Adrenal gland (tissue), 5 donors: ENCODE results near the gene GPRC5B.

Experiments
- POLR2A ChIP-seq, 2 donors: fragments of 450-650 bp; IDR thresholded peaks; one replicate each; pipeline ENCODE4 v1.6.1; 2017; ENCODE audit warnings: antibody characterized with exemption in 2 of 2, mild to moderate bottlenecking in 2 of 2, moderate library complexity in 1 of 2
- TF ChIP-seq, protein P1 (sequence below), 6 experiments: fragments of 450-650 bp in 4 of 6; fragments of 200-600 bp in 2 of 6; sonication (generic) in 1 of 6; IDR thresholded peaks; 1 replicate in 5 of 6; 2 replicates in 1 of 6; pipeline versions ENCODE4 v1.5.1 to v1.8.0; 2016 to 2021; ENCODE audit warnings: antibody characterized with exemption in 6 of 6, mild to moderate bottlenecking in 2 of 6, moderate library complexity in 1 of 6
- donor health status: DM: no; HTN: no; CAD: no.

DNA sequence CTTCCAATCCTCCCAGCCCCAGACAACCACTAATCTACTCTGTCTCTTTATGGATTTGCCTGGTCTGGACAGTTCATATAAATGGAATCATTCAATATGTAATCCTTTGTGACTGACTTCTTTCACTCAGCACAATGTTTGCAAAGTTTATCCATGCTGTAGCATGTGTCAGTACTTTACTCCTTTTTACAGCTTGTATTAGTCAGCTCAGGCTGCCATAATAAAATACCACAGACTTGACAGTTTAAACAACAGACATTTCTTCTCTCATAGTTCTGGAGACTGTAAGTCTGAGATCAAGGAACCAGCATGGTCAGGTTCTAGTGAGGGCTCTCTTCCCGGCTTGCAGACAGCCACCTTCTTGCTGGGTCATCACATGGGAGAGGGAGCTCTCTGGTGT, 41.3 kb downstream of the GPRC5B start:
- TF ChIP-seq, protein P1, sequence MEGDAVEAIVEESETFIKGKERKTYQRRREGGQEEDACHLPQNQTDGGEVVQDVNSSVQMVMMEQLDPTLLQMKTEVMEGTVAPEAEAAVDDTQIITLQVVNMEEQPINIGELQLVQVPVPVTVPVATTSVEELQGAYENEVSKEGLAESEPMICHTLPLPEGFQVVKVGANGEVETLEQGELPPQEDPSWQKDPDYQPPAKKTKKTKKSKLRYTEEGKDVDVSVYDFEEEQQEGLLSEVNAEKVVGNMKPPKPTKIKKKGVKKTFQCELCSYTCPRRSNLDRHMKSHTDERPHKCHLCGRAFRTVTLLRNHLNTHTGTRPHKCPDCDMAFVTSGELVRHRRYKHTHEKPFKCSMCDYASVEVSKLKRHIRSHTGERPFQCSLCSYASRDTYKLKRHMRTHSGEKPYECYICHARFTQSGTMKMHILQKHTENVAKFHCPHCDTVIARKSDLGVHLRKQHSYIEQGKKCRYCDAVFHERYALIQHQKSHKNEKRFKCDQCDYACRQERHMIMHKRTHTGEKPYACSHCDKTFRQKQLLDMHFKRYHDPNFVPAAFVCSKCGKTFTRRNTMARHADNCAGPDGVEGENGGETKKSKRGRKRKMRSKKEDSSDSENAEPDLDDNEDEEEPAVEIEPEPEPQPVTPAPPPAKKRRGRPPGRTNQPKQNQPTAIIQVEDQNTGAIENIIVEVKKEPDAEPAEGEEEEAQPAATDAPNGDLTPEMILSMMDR (IDR thresholded peaks at IDR 0.05): no peak
- no peak for TF ChIP-seq POLR2A (IDR thresholded peaks at IDR 0.05)
